ENCODE data around the gene AGBL3.
A peak's percentile ranks its signal among the peaks of the same experiment; 100 is the strongest.

Gene AGBL3

DNA sequence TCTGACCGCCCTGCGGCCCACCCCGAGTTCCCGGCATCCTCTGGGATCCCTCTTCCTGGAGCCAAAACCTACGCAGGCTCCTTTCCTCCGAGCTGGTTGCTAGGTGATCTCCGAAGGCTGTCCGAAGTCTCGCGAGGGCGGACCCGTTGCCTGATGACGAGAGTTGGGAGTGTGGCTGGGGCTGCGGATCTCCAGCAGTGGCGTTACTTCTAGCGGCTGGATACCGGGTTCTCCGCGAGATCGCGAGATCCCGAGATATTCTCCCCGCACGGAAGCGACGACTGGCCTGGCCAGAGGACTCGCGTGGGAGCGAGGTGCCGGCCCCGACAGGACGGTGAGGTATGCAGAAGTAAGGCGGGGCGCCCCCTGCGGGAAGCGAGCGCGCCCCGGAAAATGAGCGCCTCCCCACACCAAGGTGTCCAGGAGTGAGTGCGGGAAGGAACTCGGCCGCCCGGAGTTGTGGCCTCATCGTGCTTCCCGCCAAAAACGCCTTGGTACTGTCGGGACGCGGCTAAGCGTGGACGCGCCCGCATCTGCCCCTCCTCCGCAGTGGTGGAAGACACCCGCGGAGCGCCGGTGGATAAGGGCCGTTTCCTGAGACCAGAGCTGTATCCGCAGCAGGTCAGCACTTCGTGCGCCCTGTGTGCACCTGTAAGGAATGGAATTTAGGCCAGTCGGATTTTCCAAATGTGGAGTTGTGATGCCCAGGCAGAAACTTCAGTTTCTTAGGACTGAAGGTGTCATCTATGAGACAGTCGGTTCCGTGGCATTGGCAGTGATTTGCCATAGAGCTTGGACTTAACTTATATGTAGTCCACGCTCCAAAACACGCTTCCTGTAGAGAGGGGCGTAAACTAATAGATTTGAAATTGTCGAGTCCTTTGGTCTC is at the start of gene AGBL3:
AGBL3 (plus strand) TSS at position 146 of the 889 bp plus-strand sequence. CDS start 1,426 bp downstream, outside the sequence.
- H3K9me3 Mint-ChIP-seq = no peaks in the 10 kb centered on the region
- ATAC-seq (ENCODE audit: low read depth) = peak; percentile 89
- H3K36me3 Mint-ChIP-seq = peaks cover 5% of the 10 kb centered on the region
- H3K27ac Mint-ChIP-seq = peak within 1 kb of the TSS; percentile 99
- peak within 1 kb of the TSS; percentile 100 for H3K4me3 Mint-ChIP-seq
- peaks cover 34% of the 10 kb centered on the region for H3K4me1 Mint-ChIP-seq
- DNase-seq (ENCODE audit: low spot score in 2 of 2) = peak; percentile 82 to 95
- no peaks in the 10 kb centered on the region for H3K27me3 Mint-ChIP-seq

GRCh38 chr7:134936893-134937510 is 49.3 kb upstream of the AGBL3 start:
- no peak overlapping the region for H3K4me3 Mint-ChIP-seq
- DNase-seq (ENCODE audit: low spot score in 2 of 2) = no peak
- peaks cover 1% of the 10 kb centered on the region for H3K36me3 Mint-ChIP-seq
- peaks cover 1% of the 10 kb centered on the region for H3K27me3 Mint-ChIP-seq
- H3K27ac Mint-ChIP-seq = no peak overlapping the region
- peaks cover 17% of the 10 kb centered on the region for H3K4me1 Mint-ChIP-seq
- ATAC-seq (ENCODE audit: low read depth) = no peak
- peaks cover 6% of the 10 kb centered on the region for H3K9me3 Mint-ChIP-seq

- H3K36me3 Mint-ChIP-seq = peaks cover under 1% of the 10 kb centered on the region
- no peak for ATAC-seq (ENCODE audit: low read depth)
- no peak overlapping the region for H3K27ac Mint-ChIP-seq
- no peak overlapping the region for H3K4me3 Mint-ChIP-seq
- H3K4me1 Mint-ChIP-seq = peaks cover 8% of the 10 kb centered on the region
- H3K27me3 Mint-ChIP-seq = peaks cover 1% of the 10 kb centered on the region
- no peak for DNase-seq (ENCODE audit: low spot score in 2 of 2)
- H3K9me3 Mint-ChIP-seq = peaks cover 4% of the 10 kb centered on the region
Measured at GRCh38 chr7:134938141-134938540, 48.2 kb upstream of the AGBL3 start.

GRCh38 chr7:134939136-134939535 is 47.2 kb upstream of the AGBL3 start:
- no peak overlapping the region for H3K27ac Mint-ChIP-seq
- no peak overlapping the region for H3K4me3 Mint-ChIP-seq
- H3K9me3 Mint-ChIP-seq = no peaks in the 10 kb centered on the region
- no peak for ATAC-seq (ENCODE audit: low read depth)
- H3K4me1 Mint-ChIP-seq = peaks cover 3% of the 10 kb centered on the region
- peaks cover 1% of the 10 kb centered on the region for H3K27me3 Mint-ChIP-seq
- DNase-seq (ENCODE audit: low spot score in 2 of 2) = no peak
- H3K36me3 Mint-ChIP-seq = no peaks in the 10 kb centered on the region

GRCh38 chr7:134940729-134941128 is 45.6 kb upstream of the AGBL3 start:
- DNase-seq (ENCODE audit: low spot score in 2 of 2) = no peak
- no peak for ATAC-seq (ENCODE audit: low read depth)
- Mint-ChIP-seq H3K36me3 (no peaks in the 10 kb centered on the region), H3K4me1 (peaks cover 3% of the 10 kb centered on the region), H3K9me3 (no peaks in the 10 kb centered on the region), H3K4me3 (no peak overlapping the region), H3K27ac (no peak overlapping the region), H3K27me3 (peaks cover 1% of the 10 kb centered on the region)

DNA sequence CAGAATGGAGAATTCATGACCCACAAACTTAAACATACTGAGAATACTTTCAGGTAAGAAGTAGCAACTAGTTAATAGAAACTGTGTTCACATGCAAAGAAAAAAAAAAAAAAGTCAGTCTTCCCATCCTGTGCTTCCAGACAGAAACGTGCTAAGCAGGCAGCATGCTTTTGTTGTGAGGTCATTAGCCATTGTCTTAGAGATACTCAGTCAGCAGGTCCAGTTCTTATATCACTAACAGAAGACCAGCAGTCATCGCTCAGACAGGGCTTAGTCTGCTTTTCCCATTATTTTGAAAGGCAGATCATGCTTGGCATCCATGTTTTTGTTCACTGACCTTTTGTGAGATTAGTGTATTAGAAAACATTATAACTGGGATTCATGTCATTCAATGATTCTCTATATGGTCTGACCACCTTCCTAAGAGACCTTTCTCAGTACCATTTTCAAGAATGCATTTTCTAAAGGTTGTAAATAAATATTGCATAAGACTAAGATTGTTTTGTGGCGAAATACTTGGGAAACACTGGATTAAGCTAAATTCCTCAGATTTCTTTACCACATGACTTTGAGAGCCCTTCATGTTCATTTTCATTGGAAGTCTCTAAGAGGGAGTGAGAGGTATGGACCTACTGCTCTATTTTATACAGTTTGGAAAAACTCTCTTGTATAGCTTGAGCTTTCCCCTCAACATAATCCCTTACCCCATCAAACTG is 45.0 kb upstream of the AGBL3 start:
- H3K27me3 Mint-ChIP-seq = peaks cover 1% of the 10 kb centered on the region
- DNase-seq (ENCODE audit: low spot score in 2 of 2) (no peak), ATAC-seq (ENCODE audit: low read depth) (no peak)
- H3K27ac Mint-ChIP-seq = no peak overlapping the region
- H3K36me3 Mint-ChIP-seq = no peaks in the 10 kb centered on the region
- H3K9me3 Mint-ChIP-seq = no peaks in the 10 kb centered on the region
- H3K4me1 Mint-ChIP-seq = peaks cover 3% of the 10 kb centered on the region
- no peak overlapping the region for H3K4me3 Mint-ChIP-seq

DNA sequence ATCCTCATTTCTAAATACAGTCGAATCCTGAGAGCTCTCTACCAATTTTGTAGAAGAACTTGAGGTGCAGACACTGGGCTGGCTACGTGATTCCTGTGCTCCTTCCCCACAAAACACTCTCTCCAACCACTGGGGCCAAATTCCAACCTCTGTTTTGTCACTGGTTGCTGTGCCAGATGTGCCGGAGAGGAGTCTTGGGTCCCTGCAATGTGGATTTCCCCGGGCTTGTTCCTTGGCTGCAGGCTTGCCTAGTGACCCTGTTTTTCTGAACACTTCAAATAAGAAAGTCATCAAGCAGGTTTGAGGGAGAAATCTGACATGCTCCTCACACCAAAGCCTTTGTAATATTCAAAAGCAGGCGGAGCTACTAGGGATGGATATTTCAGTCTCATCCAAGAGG is 44.4 kb upstream of the AGBL3 start:
- H3K36me3 Mint-ChIP-seq = no peaks in the 10 kb centered on the region
- peaks cover 2% of the 10 kb centered on the region for H3K27me3 Mint-ChIP-seq
- no peak overlapping the region for H3K4me3 Mint-ChIP-seq
- DNase-seq (ENCODE audit: low spot score in 2 of 2) (no peak), ATAC-seq (ENCODE audit: low read depth) (no peak)
- peaks cover 3% of the 10 kb centered on the region for H3K4me1 Mint-ChIP-seq
- no peak overlapping the region for H3K27ac Mint-ChIP-seq
- no peaks in the 10 kb centered on the region for H3K9me3 Mint-ChIP-seq

DNA sequence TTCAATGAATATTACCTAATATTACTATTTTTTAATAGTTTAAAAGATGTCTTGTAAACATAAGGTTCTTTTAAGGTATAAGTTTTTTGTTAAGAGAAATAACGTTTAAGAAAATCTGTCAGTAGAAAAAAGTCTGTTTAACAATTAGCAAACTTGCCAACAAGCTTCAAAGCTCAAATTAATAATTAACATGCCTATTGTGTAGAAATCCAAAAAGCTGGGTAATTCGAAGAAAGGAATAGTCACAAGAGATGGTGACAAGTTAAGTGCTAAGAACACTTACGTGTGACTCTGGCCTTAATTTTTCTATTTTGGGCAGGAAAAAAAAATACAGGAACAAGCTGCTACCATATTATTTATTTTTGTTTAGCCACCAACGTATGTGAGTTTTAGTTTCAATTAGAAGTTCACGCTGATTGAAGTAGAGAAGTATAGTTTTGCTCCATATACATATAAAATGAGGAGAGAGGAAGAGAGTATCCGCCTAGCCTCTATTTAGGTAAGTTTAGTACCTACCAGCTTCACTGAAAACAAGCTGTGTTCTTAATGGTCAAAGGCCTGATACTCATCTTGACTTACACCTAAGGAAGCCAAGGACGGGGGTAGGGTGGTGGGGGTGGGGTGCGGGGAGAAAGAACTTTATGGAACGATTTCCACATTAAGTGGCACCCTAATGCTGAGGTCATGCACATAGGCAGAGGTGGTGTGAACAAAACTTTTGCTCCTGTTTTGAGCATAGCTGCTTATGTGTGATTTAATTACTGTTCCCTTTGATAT is 43.4 kb upstream of the AGBL3 start:
- H3K9me3 Mint-ChIP-seq = no peaks in the 10 kb centered on the region
- DNase-seq (ENCODE audit: low spot score in 2 of 2) (no peak), ATAC-seq (ENCODE audit: low read depth) (no peak)
- no peaks in the 10 kb centered on the region for H3K36me3 Mint-ChIP-seq
- no peak overlapping the region for H3K27ac Mint-ChIP-seq
- H3K27me3 Mint-ChIP-seq = peaks cover 7% of the 10 kb centered on the region
- H3K4me3 Mint-ChIP-seq = no peak overlapping the region
- peaks cover 3% of the 10 kb centered on the region for H3K4me1 Mint-ChIP-seq

- peaks cover 3% of the 10 kb centered on the region for H3K4me1 Mint-ChIP-seq
- H3K9me3 Mint-ChIP-seq = no peaks in the 10 kb centered on the region
- no peak overlapping the region for H3K27ac Mint-ChIP-seq
- no peak overlapping the region for H3K4me3 Mint-ChIP-seq
- peak; percentile 77 for ATAC-seq (ENCODE audit: low read depth)
- peaks cover 7% of the 10 kb centered on the region for H3K27me3 Mint-ChIP-seq
- peak in 1 of 2 donors; percentile 6 for DNase-seq (ENCODE audit: low spot score in 2 of 2)
- H3K36me3 Mint-ChIP-seq = no peaks in the 10 kb centered on the region
Measured at GRCh38 chr7:134943785-134944400, 42.4 kb upstream of the AGBL3 start.

- H3K9me3 Mint-ChIP-seq = no peaks in the 10 kb centered on the region
- no peak overlapping the region for H3K27ac Mint-ChIP-seq
- DNase-seq (ENCODE audit: low spot score in 2 of 2) (no peak), ATAC-seq (ENCODE audit: low read depth) (no peak)
- H3K4me1 Mint-ChIP-seq = peaks cover 3% of the 10 kb centered on the region
- H3K27me3 Mint-ChIP-seq = peaks cover 7% of the 10 kb centered on the region
- H3K36me3 Mint-ChIP-seq = no peaks in the 10 kb centered on the region
- no peak overlapping the region for H3K4me3 Mint-ChIP-seq
Measured at GRCh38 chr7:134945691-134946090, 40.6 kb upstream of the AGBL3 start.

GRCh38 chr7:134946260-134946659 is 40.0 kb upstream of the AGBL3 start:
- H3K4me3 Mint-ChIP-seq = no peak overlapping the region

GRCh38 chr7:134947329-134947728 is 39.0 kb upstream of the AGBL3 start:
- Mint-ChIP-seq H3K27ac (no peak overlapping the region), H3K36me3 (peaks cover 2% of the 10 kb centered on the region), H3K4me3 (no peak overlapping the region), H3K4me1 (peaks cover 3% of the 10 kb centered on the region), H3K9me3 (no peaks in the 10 kb centered on the region), H3K27me3 (peaks cover 6% of the 10 kb centered on the region)
- DNase-seq (ENCODE audit: low spot score in 2 of 2) = no peak
- no peak for ATAC-seq (ENCODE audit: low read depth)

More at GRCh38 chr7:134946260-134946659, 40.0 kb upstream of the AGBL3 start:
- Mint-ChIP-seq H3K9me3 (no peaks in the 10 kb centered on the region), H3K4me1 (peaks cover 3% of the 10 kb centered on the region), H3K27ac (no peak overlapping the region), H3K36me3 (peaks cover 2% of the 10 kb centered on the region), H3K27me3 (peaks cover 6% of the 10 kb centered on the region)
- ATAC-seq (ENCODE audit: low read depth) (no peak), DNase-seq (ENCODE audit: low spot score in 2 of 2) (no peak)

- Mint-ChIP-seq H3K36me3 (peaks cover 2% of the 10 kb centered on the region), H3K27ac (no peak overlapping the region), H3K9me3 (no peaks in the 10 kb centered on the region), H3K4me3 (no peak overlapping the region), H3K4me1 (peaks cover 3% of the 10 kb centered on the region), H3K27me3 (peaks cover 6% of the 10 kb centered on the region)
- DNase-seq (ENCODE audit: low spot score in 2 of 2) = no peak
- no peak for ATAC-seq (ENCODE audit: low read depth)
Measured at GRCh38 chr7:134947831-134948230, 38.5 kb upstream of the AGBL3 start.
